ENCODE data around the gene DCTN2. TPM values are rescaled to one million over a fixed set of nuclear protein-coding genes. Genes with fewer than 3 reads are reported as not detected.

The DCTN2 gene
- total and polyA plus RNA-seq, 4 donors: 28.5 to 66.6 (median 31.2) TPM

- 96% methylated on average over 7 of the region's 7 CpGs for WGBS
- no peaks in the 10 kb centered on the region for H3K4me1 ChIP-seq (ENCODE audit: control insufficient read depth in 4 of 4, insufficient read depth in 4 of 4, low read length in 3 of 4)
- no peak overlapping the region for H3K4me3 ChIP-seq (ENCODE audit: low read depth in 1 of 3, low read length in 3 of 3)
- H3K36me3 ChIP-seq (ENCODE audit: control insufficient read depth in 4 of 4, insufficient read depth in 3 of 4, low read depth in 1 of 4, low read length in 3 of 4): peaks cover 6 to 52% (median 41%) of the 10 kb centered on the region in 4 donors
- no peaks in the 10 kb centered on the region for H3K27me3 ChIP-seq (ENCODE audit: control insufficient read depth in 4 of 4, insufficient read depth in 4 of 4, low read length in 3 of 4)
- no peak overlapping the region for H3K27ac ChIP-seq (ENCODE audit: low read depth in 1 of 2, low read length in 2 of 2)
- H3K9me3 ChIP-seq (ENCODE audit: control insufficient read depth in 4 of 4, low read length in 3 of 4): no peaks in the 10 kb centered on the region
- TF ChIP-seq JUND (IDR thresholded peaks at IDR 0.05): no peak
- TF ChIP-seq SP1 (IDR thresholded peaks at IDR 0.05): no peak
- TF ChIP-seq NR2F2 (IDR thresholded peaks at IDR 0.05): no peak
- TF ChIP-seq TAF1 (conservative IDR thresholded peaks at IDR 0.05): no peak
- TF ChIP-seq GABPA (IDR thresholded peaks at IDR 0.05 in 1 of 2, conservative IDR thresholded peaks at IDR 0.05 in 1 of 2): no peak
- TF ChIP-seq, protein P1, sequence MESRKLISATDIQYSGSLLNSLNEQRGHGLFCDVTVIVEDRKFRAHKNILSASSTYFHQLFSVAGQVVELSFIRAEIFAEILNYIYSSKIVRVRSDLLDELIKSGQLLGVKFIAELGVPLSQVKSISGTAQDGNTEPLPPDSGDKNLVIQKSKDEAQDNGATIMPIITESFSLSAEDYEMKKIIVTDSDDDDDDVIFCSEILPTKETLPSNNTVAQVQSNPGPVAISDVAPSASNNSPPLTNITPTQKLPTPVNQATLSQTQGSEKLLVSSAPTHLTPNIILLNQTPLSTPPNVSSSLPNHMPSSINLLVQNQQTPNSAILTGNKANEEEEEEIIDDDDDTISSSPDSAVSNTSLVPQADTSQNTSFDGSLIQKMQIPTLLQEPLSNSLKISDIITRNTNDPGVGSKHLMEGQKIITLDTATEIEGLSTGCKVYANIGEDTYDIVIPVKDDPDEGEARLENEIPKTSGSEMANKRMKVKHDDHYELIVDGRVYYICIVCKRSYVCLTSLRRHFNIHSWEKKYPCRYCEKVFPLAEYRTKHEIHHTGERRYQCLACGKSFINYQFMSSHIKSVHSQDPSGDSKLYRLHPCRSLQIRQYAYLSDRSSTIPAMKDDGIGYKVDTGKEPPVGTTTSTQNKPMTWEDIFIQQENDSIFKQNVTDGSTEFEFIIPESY (IDR thresholded peaks at IDR 0.05): no peak
- TF ChIP-seq, protein P2, sequence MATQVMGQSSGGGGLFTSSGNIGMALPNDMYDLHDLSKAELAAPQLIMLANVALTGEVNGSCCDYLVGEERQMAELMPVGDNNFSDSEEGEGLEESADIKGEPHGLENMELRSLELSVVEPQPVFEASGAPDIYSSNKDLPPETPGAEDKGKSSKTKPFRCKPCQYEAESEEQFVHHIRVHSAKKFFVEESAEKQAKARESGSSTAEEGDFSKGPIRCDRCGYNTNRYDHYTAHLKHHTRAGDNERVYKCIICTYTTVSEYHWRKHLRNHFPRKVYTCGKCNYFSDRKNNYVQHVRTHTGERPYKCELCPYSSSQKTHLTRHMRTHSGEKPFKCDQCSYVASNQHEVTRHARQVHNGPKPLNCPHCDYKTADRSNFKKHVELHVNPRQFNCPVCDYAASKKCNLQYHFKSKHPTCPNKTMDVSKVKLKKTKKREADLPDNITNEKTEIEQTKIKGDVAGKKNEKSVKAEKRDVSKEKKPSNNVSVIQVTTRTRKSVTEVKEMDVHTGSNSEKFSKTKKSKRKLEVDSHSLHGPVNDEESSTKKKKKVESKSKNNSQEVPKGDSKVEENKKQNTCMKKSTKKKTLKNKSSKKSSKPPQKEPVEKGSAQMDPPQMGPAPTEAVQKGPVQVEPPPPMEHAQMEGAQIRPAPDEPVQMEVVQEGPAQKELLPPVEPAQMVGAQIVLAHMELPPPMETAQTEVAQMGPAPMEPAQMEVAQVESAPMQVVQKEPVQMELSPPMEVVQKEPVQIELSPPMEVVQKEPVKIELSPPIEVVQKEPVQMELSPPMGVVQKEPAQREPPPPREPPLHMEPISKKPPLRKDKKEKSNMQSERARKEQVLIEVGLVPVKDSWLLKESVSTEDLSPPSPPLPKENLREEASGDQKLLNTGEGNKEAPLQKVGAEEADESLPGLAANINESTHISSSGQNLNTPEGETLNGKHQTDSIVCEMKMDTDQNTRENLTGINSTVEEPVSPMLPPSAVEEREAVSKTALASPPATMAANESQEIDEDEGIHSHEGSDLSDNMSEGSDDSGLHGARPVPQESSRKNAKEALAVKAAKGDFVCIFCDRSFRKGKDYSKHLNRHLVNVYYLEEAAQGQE (IDR thresholded peaks at IDR 0.05): no peak
- TF ChIP-seq YY1 (IDR thresholded peaks at IDR 0.05): no peak
- TF ChIP-seq HNF4A (conservative IDR thresholded peaks at IDR 0.05): no peak
- no peak for TF ChIP-seq ATF3 (IDR thresholded peaks at IDR 0.05)
- no peak for TF ChIP-seq HNF4G (IDR thresholded peaks at IDR 0.05)
- TF ChIP-seq RAD21 (IDR thresholded peaks at IDR 0.05): no peak
- TF ChIP-seq MAX (IDR thresholded peaks at IDR 0.05): no peak
- TF ChIP-seq FOXA1 (IDR thresholded peaks at IDR 0.05): no peak
- TF ChIP-seq RXRA (IDR thresholded peaks at IDR 0.05): no peak
- no peak for TF ChIP-seq CTCF (IDR thresholded peaks at IDR 0.05; ENCODE audit: low read depth, low read length, missing input control)
- TF ChIP-seq EGR1 (IDR thresholded peaks at IDR 0.05; ENCODE audit: low read depth in 2 of 2): no peak
- H3K9ac ChIP-seq (ENCODE audit: low read depth in 1 of 2, low read length in 2 of 2): no peak overlapping the region
- no peak for DNase-seq (ENCODE audit: low spot score)
Observed at GRCh38 chr12:57511588-57512325, 35.2 kb downstream of the DCTN2 start.
